SK-N-SH (cell line): ENCODE data around the gene GNAI1.

ENCODE experiments used
- CTCF ChIP-seq: fragments of 200-600 bp; sonication (generic); IDR thresholded peaks from 2 replicates; pipeline ENCODE4 v1.6.1; 2017; ENCODE audit warnings: antibody characterized with exemption, mild to moderate bottlenecking, moderate library complexity
- EP300 ChIP-seq, 2 experiments: IDR thresholded peaks; 2 replicates each; pipeline versions ENCODE4 v1.4.0 to v1.6.1; 2012; ENCODE audit warnings: borderline replicate concordance in 1 of 2, low read depth in 1 of 2, low read length in 1 of 2
- POLR2AphosphoS5 ChIP-seq: IDR thresholded peaks from 2 replicates; pipeline ENCODE4 v1.6.1; 2012; ENCODE audit warnings: low read depth, low read length
- RAD21 ChIP-seq: IDR thresholded peaks from 2 replicates; pipeline ENCODE4 v1.6.1; 2012; ENCODE audit warnings: mild to moderate bottlenecking, low read length
- SMC3 ChIP-seq: IDR thresholded peaks from 2 replicates; pipeline ENCODE4 v1.6.1; 2012; ENCODE audit warnings: low read depth, low read length, improper control_type of control experiment
- USF1 ChIP-seq: IDR thresholded peaks from 2 replicates; pipeline ENCODE4 v1.4.0; 2012; ENCODE audit warnings: low read depth, borderline replicate concordance
- YY1 ChIP-seq: IDR thresholded peaks from 2 replicates; pipeline ENCODE4 v1.4.0; 2012; ENCODE audit warnings: low read depth, mild to moderate bottlenecking
- ZBTB33 ChIP-seq: IDR thresholded peaks from 2 replicates; pipeline ENCODE4 v1.4.0; 2012; ENCODE audit warnings: low read depth, borderline replicate concordance

- TF ChIP-seq CTCF: no peak
- no peak for TF ChIP-seq USF1
- TF ChIP-seq EP300 (IDR thresholded peaks at IDR 0.05; ENCODE audit: borderline replicate concordance in 1 of 2, low read depth in 1 of 2, low read length in 1 of 2): no peak
- no peak for TF ChIP-seq RAD21
- no peak for TF ChIP-seq ZBTB33
- no peak for TF ChIP-seq YY1
- TF ChIP-seq POLR2AphosphoS5: no peak
- no peak for TF ChIP-seq SMC3
Observed at GRCh38 chr7:80182630-80183276, 48.1 kb downstream of the GNAI1 start.
